NCI-H2227 (cell line): ENCODE results near the gene DISC1.

ENCODE experiments used
- DNase-seq: peaks from one replicate; lab custom pipeline; 2025; ENCODE audit not compliant: unreplicated experiment; lab: John Stamatoyannopoulos, UW

DISC1 gene

DNA sequence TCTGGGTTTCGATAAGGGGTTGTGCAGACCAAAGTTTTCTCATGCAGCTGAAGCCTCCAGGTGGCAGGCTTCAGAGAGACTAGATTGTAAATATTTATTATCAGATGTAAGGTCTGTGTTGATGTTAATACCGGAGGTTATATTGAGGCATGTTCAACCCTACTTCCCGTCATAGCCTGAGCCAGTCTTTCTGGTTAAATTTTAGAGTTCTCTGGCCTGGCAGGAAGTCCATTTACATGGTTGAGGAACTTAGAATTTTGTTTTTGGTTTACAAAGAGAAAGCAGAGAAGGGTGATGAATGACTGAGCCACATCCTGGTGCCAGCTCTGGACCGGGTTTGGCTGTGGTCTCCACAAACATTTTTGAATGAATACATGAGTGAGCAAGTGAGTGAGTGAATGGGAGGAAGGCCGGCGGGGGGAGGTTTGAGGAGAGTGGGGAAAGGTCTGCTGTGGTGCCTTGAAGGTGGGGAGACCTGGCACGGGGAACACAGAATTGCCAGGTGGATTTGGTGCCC lies 218.5 kb downstream of the DISC1 start:
- DNase-seq = no peak

GRCh38 chr1:231847612-231848397 lies 221.2 kb downstream of the DISC1 start:
- DNase-seq = no peak

- no peak for DNase-seq
These were observed 223.4 kb downstream of the DISC1 start for GRCh38 chr1:231849981-231850380.

GRCh38 chr1:231850786-231851185 lies 224.2 kb downstream of the DISC1 start:
- DNase-seq = no peak

GRCh38 chr1:231853588-231854207 lies 227.1 kb downstream of the DISC1 start:
- no peak for DNase-seq

DNA sequence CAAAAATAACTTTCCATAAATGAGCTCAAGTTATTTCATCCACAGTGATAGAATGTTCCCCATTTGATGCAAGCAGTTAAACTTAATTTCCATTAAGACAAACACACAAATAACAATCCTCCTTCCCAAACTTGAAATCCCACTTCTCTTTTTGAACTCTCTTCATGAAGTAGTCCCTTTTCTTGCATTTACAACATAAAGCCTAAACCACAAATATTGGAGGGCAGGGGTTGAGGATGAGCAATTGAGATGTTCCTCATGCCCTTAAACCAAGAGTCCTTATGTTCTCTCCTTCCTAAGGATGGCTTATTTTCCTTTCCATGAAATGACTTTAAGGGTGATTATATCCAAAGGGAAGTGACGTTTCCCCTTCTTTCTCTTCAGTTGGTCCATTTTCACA lies 228.8 kb downstream of the DISC1 start:
- no peak for DNase-seq

DNA sequence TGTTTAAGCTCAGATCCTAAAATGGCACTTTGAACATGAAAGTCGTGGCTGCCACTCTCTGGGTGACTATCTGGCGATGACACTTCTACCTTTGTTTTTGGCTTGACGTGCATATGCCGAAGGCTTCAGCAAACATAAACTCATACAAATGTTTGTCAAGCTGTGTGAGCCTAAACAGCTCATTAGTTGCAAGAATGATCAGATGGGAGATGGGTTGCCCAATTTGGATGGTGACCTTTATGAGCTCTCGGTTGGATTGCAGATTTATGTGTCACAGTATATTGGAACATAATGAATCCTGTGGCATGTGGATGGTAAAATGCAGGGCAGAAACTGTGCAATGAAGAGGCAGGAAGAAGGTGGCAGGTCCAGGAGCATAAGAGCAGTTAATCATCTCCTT lies 229.3 kb downstream of the DISC1 start:
- DNase-seq = no peak

- DNase-seq = peak; percentile 7
These were observed 229.8 kb downstream of the DISC1 start for GRCh38 chr1:231856426-231856825.

GRCh38 chr1:231856894-231857293 lies 230.3 kb downstream of the DISC1 start:
- no peak for DNase-seq

DNA sequence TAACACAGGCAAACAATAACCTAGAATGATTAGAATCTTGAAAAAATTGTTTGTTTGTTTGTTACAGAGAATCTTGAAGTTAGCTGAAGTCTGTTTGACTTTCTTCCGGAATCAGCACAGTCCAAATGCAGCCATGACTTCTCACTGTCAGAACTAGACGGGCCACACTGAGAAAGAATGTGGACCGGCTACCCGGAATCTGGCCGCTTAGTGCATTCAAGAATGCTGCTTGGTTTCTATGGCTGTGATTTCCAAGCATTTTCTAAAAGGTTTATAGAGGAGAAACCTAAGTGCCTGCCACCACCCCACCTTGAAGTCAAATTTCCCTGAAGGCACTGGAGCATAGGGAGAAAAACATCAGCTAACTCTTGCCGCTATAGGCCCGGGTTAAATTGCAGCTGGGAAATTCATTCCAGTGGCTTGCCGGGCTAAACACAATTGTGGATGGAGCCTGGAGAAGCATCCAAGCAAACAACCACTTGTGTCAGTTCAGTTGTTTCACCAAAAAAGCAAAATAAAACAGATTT lies 231.1 kb downstream of the DISC1 start:
- DNase-seq = no peak

DNA sequence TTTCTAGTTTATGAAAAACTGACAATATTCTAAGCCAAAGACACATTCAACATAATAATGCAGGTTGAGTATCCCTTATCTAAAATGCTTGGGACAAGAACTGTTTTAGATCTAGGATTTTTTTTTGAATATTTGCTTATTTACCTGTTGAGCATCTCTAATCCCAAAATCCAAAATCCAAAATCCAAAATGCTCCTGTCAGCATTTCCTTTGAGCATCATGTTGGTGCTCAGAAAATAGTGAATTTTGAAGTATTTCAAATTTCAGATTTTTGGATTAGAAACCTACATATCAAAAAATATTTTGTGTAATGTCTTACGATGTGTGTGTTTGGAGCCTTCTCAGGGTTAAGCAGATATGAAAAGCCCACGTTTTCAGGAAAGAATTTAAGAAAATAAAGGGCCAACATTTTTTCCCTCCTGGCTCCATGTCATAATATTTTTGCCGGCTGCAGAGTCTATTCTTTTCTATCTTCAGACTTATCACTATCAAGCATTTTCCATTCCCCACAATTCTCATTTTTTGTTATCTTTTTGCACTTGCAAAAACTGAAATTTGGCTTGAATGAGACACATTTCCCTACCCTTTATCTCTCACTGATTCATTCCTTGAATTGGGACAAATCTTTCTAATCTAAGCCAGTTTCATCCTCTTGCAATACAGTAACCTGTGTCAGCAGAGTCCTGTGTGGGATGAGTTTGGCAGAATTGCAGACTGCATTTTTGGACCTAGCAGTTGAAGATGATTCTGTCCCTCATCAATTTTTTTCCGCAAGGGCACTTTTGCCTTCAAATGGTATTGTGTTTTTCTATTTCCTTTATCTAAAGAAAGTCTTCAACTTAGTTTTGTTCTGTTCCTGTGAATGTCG lies 233.9 kb downstream of the DISC1 start:
- DNase-seq = no peak

GRCh38 chr1:231861541-231862481 lies 235.2 kb downstream of the DISC1 start:
- no peak for DNase-seq

DNA sequence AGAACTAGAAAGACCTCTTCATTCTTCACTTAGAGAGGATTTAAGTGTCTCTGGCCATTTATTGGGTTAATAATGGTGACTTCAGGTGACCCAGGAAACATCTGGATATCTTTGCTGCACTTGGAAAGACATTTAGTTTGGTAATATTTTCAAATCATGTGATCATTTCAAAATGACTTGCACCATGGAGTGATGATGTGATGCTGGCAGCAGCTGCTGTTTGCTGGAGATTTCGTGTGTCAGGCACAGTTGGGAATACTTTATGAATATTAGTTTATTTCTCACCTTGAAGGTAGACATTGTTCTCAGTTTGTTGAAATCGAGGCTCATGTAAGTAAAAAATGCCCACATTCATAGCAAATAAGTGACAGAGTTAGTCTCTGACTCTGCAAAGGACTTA lies 236.0 kb downstream of the DISC1 start:
- no peak for DNase-seq

DNA sequence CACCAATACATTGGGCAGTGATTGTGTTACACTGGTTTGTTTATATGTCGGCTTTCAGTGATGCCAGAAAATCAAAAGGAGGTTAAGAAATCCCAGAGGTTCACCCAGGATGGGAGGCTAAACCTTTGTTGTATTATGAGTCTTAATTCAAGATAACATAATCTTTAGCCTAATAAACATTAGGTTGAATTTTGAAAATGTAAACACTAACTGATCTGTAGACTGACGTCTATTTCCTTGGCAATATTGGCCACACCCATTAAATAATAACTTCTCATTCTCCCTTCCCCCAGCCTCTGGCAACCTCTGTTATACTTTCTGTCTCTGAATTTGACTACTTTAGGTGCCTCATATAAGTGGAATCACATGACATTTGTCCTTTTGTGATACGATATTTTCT lies 238.7 kb downstream of the DISC1 start:
- DNase-seq = no peak

DNA sequence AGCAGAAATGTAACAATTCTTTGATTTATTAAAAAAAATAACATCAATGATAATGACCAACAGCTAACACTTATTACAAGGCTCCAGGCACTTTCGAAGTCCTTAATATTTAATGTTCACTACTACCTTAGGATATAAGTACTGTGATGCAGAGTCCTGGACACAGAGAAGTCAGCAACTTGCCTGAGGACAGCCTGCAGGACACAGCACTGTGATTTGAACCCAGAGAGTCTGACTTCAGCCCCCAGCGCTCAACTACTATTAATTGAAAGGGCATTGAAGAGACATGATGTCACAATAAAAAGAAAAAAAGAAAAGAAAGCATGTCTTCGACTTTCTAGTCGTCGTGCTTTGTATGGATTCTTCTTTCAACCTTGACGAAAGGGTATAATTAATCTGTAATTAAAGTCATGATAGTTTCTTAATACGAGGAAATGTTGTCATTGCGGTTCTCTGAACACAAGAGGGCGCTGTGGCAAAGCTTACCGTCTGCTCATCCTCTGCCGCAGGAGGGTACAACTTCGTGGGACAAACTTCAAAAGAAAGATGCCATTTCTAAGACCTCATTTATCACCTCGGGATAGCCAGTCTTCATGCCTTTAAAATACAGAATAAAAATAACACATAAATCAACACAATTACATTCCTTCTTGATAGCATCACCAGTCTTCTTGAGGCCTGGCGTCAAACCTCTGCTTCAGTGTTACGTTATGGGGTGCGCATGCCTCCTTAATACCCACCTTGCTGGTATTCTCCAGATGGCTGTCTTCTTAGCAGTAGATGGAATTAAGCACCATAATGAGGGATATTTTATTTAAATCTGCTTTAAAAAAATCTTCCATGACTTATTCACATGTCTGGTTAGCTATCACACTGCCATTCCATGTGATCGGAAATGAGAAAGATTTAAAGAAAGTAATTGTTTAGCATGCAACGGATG lies 240.1 kb downstream of the DISC1 start:
- DNase-seq = peak; percentile 71

- no peak for DNase-seq
These were observed 241.0 kb downstream of the DISC1 start for GRCh38 chr1:231867607-231868006.

DNA sequence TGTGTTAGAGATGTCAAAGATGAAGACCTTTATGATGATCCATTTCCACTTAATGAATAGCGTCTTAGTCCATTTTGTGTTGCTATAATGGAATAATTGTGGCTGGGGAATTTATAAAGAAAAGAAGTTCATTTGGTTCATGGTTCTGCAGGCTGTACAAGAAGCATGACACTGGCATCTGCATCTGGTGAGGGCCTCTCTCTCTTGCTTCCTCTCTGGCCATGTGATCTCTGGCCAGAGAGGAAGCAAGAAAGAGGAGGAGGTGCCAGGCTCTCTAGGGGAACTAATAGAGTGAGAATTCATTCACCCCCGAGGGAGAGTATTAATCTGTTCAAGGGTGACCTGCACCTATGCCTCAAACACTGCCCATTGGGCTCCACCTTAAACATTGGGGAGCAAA lies 242.8 kb downstream of the DISC1 start:
- DNase-seq = no peak

DNA sequence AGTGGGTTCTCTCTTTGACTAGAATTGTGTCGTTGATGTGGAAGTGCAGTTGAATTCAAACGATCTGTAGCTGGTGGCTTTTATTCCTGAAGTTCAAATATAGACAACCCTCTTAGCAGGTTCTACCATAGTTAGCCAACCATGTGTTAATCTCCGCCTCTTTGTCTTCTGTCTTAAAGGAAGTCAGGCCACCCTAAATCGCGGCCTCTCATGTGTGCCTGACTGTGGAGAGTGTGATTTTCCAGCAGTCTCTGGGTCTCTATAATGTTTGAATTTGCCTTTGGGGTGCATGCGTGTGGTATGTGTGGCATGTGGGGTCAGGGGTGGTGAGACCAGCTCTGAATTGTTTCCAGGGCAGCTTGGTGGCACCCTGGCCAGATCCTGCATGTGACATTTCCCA lies 244.9 kb downstream of the DISC1 start:
- DNase-seq = no peak

DNA sequence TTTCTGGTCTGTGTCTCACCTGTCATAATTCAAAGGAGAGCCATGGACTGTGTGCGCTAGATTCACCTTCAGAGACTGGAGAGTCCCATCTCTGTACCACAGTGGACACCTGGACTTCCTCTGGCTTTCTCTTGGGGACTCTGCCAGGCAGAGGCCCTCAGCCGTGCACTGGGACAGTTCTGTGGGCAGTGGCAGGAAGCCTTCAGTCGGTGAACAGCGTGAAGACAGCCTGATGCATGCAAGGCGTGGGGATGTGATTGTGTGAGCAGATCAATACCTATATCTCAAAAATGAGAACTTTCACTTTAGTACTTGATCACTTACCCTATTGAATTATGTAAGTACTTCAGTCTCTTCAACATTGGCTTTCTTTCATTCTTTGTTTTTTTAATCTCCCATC lies 245.3 kb downstream of the DISC1 start:
- DNase-seq = no peak
